GM18499 (cell line): Measurements from ENCODE around the gene NDUFB11.

ENCODE experiments used
- ATAC-seq: cut with Tn5 transposase; IDR thresholded peaks from one replicate; pipeline ENCODE4 v1.9.1; 2021; ENCODE audit warnings: moderate number of reproducible peaks; ENCODE audit not compliant: insufficient read depth, unreplicated experiment

NDUFB11 gene

DNA sequence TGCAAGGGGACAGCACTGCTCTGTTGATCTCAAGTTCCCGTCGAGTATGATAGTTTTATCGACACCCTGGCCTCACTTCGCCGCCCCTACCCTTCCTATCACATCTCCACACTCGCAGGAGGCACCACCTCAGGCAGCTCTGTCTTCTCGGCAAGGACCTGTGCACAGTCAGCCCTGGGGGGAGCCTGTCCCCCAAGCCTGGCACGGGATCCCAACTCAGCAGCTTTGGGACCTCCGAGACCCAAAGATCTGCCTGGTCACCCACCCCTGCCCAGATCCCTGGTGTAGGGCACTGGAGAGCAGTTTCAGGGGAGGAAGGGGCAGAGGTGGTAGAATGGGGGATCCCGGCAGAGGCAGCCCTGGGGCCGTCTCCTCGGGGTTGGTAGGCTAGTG is 31.1 kb upstream of the NDUFB11 start:
- no peak for ATAC-seq

DNA sequence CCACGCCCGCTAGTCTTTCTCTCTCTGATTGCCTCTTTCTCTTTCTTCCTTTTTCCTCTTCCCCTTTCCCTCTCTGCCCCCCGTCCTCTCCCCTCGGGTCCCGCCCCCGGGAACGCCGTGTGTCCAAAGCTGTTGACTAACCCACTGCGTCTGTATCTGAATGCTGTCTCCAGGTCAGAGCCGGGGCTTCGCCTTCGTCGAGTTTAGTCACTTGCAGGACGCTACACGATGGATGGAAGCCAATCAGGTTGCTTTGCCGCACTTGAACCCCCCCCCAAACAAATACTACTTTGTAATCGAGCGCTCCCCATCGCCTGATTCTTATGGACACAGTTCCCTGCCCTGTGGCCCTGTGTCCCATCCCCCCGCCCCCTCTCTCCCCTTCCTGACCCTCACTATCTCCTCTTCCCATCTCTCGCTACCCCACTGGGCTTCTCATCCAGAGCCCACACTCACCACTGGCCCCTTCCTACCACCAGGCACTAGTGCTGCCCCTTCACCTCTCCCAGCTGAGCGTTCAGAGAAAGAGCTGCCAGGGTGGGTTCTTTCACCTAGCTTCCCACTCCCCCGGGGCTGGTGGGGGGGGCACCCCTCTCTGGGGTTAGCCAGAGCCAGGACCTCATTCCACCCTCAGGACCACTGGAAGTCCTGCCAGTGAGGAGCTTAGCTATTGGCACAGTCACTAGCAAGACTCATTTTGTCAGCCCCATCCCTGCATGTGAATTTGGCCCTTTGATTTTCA is 30.5 kb upstream of the NDUFB11 start:
- no peak for ATAC-seq

DNA sequence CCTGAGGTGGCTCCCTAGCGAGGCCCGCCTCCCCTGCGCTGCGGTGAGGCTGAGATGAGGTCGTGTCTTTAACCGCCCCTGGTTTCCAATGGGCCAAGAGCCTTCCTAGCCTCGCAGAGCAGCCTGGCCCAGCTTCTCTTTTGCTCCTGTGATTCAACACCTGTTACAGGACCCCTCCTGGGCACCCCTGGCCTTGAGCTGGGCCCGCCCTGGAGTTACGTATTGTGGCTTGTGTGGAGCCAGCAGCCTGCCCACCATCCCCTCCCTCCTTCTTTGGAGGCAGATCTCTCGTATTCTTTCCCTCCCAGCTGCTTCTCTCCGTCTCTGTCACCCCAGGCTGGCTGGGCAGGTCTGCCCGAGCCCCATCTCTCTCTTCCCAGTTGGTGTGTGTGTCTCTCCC is 29.9 kb upstream of the NDUFB11 start:
- no peak for ATAC-seq

DNA sequence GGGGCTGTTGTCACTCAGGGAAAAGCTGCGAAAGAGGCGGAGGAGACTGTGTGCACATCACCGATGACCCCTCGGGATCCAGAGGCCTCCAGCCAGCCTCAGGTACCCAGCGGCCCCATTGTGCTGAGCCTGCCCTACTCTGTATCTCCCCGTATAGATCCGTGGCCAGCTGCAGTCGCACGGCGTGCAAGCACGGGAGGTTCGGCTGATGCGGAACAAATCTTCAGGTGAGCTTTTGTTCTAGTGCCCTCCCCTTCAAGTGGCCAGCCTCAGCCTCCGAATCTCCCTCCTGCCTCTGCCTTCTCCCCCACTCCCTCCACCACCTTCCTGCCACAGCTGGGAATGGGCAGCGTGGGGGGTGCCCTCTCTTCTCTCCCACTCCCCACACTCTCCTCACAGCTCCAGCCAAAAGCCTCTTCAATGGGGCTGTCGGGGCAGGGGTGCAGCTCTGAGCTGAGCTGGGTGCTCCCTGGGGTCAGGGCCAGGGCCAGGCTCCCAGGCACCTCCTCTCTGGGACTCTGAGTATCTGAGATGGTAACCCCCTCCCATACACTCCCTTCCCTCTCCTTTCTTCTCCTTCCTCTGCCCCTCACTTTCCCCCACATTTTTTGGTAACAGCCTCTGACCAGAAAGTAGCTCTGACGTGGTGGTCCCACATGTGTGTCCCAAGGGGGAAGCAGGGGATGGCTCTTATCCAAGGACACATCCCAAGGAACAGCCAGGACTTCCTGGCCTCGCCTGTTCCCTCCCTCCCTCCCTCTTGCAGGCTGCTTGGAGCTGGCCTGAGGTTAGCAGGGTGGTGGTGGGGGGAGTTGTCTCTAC is 28.7 kb upstream of the NDUFB11 start:
- ATAC-seq, result no peak

DNA sequence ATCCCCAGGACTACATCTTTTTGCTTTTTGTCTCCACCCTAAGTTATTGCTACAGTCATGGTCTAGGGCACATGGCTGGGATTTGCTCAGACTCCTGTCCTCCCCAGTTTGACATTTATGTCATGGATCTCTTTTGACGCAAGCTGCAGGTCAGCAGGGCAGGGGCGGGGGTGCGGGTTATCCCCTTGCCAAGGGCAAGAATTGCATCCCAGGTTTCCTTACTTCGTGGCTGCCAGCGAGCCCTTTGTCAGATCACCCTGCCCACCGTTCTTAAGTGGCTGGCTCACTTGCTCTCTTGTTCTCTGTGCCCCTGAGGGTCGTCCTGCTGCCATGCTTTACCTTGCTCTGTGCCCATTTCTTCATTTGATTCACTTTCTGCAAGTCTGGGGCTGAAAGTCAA is 28.0 kb upstream of the NDUFB11 start:
- ATAC-seq, result no peak

DNA sequence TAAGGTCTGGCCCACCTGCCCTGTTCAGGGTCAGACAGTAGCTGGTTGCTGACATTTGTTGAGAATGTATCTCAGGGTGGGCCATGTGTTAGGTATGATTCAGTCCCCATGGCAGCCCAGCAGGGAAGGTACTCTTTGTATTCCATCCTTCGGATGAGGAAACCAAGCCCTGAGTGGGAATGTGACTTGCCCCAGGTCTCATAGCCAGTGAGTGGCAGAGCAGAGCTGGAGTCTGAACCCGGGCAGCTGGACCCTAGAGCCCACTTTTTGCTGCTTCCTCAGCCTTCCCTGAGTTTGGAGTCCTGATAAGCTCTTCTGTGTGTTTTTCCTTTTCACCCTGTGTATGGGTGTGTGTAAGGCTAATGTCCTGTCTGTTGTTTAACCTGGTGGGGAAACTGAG is 27.5 kb upstream of the NDUFB11 start:
- no peak for ATAC-seq

DNA sequence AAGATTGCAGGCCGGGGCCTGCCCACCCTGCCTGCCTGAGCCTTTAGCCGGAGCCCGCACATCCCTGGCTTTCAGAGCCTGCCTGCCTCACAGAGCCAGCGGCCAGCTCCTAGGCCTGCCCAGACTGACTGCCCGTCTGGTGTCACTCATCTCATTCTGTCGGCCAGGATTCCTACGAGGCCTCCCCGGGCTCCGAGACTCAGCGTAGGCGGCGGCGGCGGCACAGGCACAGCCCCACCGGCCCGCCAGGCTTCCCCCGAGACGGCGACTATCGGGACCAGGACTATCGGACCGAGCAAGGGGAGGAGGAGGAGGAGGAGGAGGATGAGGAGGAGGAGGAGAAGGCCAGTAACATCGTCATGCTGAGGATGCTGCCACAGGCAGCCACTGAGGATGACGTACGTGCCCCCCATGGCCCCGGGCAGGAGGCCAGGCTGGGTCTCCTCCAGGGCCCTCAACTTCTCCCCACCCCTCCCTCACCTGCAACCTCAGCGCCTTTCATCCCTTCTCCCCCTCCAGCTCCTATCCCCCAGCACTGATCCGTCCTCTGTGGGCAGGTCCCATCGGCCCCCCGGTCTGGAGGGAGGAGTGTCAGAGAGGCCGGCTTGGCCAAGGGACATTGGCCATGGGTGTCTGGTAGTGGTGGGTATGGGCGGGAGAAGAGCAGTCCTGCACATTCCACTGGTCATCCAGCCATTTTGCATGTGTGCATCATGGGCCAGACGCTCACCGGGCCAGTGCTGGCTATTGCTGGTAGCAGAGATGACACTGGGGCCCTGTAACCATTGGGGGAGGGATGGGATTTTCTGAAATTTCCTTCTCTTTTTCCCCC is 26.6 kb upstream of the NDUFB11 start:
- no peak for ATAC-seq

DNA sequence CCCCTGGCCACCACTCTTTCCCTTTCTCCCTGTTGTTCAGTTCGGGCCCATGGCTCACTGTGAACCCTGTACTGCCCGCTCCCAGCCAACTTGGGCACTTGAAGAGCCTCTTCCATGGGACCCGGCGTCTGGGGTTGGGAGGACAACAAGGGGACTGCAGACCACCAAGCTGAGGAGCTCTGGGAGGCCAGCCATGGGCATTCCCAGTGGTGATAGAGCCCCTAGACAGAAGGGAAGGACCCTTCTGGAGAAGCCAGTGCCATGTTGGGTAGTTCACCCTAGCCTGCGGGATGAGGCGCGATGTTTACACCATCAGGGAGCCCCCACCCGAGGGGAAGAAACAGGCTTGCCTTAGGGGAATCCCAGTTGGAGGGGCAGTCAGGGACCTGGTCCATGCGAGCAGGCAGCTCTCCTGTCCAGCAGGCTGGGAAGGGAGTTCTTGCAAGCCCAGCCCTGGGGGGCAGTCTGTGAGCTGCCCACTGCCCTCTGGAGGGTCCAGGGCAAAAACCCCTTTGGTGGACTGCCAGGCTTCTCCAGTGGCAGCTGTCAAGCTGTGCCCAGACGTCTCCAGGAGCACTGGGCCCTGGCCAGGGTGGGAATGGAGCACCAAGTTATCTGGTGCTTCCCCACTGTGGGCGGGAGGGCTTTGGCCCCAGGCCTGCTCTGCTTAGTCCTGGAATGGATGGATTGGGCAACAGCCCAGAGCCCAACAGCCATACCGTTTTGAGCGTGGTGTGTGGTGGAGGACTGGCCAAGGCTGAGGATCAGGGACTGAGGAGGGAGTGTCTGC is 25.4 kb upstream of the NDUFB11 start:
- ATAC-seq, result no peak

DNA sequence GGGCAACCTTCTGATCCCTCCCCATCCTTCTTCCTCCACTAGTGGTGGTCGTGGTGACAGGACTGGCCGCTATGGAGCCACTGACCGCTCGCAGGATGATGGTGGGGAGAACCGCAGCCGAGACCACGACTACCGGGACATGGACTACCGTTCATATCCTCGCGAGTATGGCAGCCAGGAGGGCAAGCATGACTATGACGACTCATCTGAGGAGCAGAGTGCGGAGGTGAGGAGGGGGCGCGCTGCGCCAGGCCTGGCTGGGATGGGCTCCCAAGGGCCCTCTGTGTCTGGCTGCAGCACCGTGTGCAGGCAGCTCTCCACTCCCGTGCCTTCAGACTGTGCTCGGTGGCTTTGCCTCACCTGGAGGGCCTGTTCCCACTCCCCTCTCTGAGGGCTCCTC is 24.8 kb upstream of the NDUFB11 start:
- ATAC-seq, result no peak

DNA sequence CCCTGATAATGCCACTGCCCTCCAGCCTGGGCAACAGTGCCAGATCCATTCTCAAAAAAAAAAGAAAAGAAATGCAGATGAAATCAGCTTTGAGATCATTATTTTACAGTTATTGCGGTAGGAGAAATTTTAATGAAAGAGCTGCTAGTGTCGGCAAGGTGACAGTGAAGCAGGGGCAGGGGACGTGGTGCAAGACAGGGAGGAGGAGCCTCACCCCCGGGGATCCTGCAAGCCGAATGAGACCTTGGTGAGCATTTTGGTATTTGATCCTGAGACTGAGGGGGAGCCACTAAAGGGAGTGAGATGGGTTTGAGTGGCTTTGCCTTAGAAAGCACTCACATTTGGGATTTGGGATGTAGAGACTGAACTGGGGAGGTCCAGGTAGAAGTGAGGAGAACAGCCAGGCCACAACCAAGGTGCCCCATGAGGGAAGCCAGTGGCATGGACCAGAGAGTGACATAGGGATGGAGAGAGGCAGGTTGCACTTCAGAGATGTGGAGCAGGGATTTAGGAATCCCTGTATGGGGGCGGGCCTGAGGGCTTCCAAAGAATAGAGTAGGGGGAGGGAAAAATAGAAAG is 24.1 kb upstream of the NDUFB11 start:
- no peak for ATAC-seq

DNA sequence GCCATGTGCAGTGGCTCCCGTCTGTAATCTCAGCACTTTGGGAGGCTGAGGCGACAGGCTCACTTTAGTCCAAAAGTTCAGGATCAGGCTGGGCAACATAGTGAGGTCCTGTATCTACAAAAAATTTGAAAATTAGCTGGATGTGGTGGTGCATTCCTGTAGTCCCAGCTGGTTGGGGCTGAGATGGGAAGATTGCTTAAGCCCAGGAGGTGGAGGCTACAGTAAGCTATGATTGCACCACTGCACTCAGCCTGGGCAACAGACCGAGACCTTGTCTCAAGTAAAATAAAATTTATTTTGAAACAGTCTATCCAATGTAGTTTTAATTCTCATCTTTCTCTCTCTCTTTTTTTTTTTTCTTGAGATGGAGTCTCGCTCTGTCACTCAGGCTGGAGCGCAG is 21.6 kb upstream of the NDUFB11 start:
- no peak for ATAC-seq

DNA sequence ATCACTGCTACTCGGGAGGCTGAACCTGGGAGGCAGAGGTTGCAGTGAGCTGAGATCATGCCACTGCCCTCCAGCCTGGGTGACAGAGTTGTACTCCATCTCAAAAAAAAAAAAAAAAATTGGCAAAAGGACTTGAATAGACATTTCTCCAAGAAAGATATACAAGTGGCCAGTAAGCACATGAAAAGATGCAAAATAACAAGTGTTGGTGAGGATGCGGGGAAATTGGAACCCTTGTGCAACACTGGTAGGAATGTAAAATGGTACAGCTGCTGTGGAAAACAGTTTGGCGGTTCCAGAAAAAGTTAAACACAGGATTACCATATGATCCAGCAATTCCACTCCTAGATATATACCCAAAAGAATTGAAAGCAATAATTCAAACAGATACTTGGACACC is 19.9 kb upstream of the NDUFB11 start:
- no peak for ATAC-seq

DNA sequence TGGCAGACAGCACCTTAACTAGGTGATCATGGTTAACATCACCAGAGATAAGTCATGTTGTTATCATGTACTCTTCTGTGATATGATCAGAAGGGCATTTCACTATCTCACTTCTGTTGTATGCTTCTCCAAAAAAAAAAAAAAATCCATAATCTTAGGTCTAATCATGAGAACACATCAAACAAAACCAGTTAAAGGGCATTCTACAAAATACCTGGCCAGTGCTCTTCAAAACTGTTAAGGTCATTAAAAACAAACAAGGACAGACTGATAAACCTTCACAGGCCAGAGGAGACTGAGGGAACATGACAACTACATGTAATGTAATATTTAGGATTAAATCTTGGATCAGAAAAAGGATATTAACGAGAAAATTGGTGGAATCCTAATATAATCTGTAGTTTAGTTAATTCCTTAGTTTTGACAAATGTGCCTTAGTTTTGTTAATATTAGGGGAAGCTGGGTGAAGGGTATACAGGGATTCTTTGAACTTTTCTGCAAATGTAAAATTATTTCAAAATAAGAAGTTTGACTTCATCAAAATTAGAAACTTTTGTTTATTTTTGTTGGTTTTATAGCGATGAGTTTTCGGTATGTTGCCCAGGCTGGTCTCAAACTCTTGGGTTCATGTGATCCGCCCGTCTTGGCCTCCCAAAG is 18.6 kb upstream of the NDUFB11 start:
- ATAC-seq, result no peak

DNA sequence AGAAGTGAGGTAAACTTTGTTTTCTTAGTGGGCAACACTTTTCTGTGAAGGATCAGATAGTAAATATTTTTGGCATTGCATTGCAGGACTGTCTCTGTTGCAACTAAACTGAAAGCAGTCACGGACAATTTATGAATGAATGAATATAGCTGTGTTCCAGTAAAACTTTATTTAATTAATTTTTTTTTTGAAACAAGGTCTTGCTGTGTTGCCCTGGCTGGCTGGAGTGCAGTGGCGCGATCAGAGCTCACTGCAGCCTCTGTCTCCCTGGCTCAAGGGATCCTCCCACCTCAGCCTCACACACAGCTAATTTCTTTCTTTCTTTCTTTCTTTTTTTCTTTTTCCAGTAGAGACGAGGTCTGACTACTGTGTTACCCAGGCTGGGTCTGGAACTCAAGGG is 16.3 kb upstream of the NDUFB11 start:
- ATAC-seq, result no peak

DNA sequence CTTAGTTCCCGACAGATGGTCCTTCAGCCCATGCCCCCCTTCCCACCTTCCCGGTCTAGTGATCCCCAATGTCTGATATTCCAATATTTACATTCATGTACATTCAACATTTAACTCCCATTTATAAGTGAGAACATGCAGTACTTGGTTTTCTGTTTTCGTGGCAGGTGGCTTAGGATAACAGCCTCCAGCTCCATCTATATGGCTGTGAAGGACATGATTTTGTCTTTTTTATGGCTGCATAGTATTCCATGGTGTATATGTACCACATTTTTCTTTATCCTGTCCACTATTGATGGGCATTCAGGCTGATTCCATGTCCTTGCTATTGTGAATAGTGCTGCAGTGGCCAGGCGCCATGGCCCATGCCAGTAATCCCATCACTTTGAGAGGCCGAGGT is 14.3 kb upstream of the NDUFB11 start:
- ATAC-seq, result no peak

DNA sequence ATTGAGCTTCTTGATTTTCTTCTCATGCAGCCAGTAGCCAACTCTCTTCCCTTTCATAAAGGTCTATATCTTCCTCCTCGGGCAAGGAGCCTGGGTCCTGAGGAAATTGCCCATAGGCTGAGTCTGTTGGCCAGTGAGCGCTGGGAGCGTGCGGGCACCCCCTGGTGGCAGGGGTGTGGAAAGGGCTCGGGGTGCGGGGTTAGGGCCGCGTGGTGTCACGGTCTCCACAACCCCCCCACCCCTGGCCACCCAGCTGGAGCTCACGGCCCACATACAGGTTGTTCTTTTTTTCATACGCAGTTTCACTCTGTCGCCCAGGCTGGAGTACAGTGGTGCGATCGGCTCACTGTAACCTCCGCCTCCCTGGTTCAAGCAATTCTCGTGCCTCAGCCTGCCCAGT is 13.6 kb upstream of the NDUFB11 start:
- no peak for ATAC-seq

DNA sequence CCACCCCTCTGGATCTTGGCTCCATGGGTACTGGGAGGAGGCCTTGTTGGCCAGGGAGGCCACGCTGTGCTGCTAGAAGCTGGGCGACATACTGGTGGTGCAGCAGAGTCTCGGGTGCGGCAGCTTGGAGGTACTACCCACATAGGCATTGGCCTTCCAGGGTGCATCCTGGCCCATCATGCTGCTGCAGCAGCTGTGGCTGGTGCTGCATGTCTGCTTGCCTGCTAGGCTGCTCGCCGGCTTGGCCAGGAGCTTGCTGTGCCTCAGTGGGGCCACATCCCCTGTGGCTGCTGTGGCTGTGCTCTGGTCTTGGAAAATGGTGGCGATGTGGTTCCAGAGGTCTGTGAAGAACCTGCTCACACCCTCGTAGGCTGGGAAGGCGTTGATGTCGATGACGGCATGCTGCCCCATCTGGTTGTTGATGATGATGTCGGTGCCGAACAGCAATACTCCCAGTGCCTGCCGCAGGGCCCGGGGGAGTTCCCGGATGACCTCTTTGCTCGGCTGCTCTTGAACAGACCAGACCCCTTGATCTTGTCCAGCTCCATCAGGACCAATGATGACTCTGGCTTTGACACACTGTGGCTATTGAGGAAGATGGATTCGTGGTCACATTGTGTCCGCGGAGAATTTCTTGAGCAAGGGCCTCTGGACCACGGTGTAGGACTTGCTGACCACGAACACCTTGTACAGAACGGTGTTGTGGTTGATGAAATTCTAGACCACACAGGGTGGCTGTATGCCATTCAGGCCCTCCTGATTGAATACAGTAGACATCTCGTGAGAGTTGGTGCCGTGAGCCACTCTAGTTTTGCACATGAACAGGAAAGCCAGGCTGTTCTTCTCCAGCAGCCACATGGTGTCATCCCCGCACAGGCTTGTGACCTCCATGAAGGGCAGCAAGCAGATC is 12.4 kb upstream of the NDUFB11 start:
- ATAC-seq, result no peak

DNA sequence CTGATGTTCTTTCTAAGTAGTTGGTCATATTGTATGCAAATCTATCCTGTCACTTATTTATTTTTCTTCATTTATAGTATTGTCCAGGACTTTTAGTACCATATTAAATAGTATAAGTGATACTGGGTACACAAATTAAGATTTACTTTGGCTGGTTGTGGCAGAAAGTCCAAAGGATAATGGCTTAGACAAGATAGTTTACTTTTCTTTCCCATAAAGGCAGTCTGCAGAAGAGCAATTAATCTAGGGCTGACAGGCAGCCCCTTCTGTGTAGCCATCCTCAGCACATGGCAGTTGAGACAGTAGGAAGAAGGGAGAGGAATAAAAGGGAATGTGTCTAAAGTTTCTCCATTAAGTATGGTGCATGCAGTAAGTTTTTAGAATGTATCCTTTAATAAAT is 6.9 kb upstream of the NDUFB11 start:
- no peak for ATAC-seq
